Heart left ventricle (tissue), 13 donors: ENCODE results near the gene F12.

Experiments used
- POLR2A ChIP-seq, 2 donors: fragments of 450-650 bp; IDR thresholded peaks; one replicate each; pipeline ENCODE4 v1.6.1; 2017; ENCODE audit warnings: antibody characterized with exemption in 2 of 2, mild to moderate bottlenecking in 2 of 2, moderate library complexity in 2 of 2
- TF ChIP-seq, protein P1 (sequence below), 12 donors: fragments of 200-600 bp; sonication (generic) in 4 of 12; IDR thresholded peaks; one replicate each; pipeline versions ENCODE4 v1.5.0 to v1.8.0; 2018 to 2022; ENCODE audit warnings: antibody characterized with exemption in 12 of 12, mild to moderate bottlenecking in 5 of 12
- donor health status: ischemic (EF 13 %, LVEDD 7.1; RV severe dilation, severe dysfunction).
- donor health status: DM: no; HTN: yes; CAD: no.
- donor health status: DM: no; HTN: no; CAD: no.
- donor health status: ischemic (EF 25% LVEDD 6.9; RV normal size, moderate dysfunction).
- donor health status: ischemic (EF 25% LVEDD 5.7; RV mildly dilated, moderate dysfunction).
- donor health status: ischemic (EF 35%, LVEDD 5.7; RV mildly dilated, moderate dysfunction).
- donor health status: nonischemic (EF 11% LVEDD 7.7; RV severe dilation, severe dysfunction).
- donor health status: DM: yes; HTN: yes; CAD: no.
- donor health status: PGD.
- donor health status: ischemic (EF 29% LVEDD 5.4; RV normal size, mild dysfunction).
- donor health status: nonischemic (EF 23%, LVEDD 6.1; RV moderate dilation, normal function).

DNA sequence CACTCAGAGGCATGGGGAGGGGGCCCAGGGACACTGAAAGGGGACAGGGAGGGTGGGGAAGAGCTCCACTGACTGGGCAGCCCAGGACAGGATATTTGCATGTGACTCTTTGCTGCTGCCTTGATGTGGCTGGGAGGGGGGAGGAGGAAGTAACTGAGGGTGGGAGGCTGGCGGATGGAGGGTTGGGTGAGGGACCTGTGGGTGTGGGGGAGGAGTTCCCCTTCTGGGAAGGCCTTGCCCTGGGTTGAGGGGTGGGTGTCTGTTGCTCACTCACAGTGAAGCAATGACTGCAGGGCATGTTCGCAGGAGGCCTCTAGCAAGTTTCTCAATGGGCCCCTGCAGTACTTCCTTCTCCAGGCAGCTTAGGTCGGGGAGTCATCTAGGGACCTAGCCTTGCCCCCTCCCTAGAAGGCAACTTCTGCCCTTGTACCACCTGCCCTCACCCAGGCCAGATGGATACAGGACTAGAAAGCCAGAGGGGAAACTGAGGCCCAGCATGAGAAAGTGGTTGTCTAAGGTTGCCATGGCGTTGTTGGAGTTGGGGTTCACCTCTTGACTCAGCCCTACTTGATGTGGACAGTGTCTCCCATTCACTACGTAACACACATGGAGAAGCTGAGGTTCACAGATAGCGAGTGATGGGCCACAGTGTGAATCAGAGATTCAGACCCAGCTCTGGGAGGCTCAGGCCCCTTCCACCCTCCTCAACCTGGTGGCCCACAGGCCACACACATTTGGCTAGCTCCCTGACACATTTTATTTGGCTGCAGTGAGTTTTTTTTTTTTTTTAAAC lies 20.1 kb upstream of the F12 start:
- no peak for TF ChIP-seq POLR2A (IDR thresholded peaks at IDR 0.05)
- TF ChIP-seq, protein P1, sequence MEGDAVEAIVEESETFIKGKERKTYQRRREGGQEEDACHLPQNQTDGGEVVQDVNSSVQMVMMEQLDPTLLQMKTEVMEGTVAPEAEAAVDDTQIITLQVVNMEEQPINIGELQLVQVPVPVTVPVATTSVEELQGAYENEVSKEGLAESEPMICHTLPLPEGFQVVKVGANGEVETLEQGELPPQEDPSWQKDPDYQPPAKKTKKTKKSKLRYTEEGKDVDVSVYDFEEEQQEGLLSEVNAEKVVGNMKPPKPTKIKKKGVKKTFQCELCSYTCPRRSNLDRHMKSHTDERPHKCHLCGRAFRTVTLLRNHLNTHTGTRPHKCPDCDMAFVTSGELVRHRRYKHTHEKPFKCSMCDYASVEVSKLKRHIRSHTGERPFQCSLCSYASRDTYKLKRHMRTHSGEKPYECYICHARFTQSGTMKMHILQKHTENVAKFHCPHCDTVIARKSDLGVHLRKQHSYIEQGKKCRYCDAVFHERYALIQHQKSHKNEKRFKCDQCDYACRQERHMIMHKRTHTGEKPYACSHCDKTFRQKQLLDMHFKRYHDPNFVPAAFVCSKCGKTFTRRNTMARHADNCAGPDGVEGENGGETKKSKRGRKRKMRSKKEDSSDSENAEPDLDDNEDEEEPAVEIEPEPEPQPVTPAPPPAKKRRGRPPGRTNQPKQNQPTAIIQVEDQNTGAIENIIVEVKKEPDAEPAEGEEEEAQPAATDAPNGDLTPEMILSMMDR (IDR thresholded peaks at IDR 0.05) = no peak
